HG02588 (cell line): ENCODE measurements around the gene CCDC102B.
"Not testable (repeated sequence)": the region's sequence is repeated elsewhere in the genome, so short reads cannot be mapped to it uniquely, and the experiment has no call there.

Experiments used
- ATAC-seq: cut with Tn5 transposase; IDR thresholded peaks from one replicate; pipeline ENCODE4 v1.9.1; 2021; ENCODE audit warnings: mild to moderate bottlenecking, moderate library complexity; ENCODE audit not compliant: unreplicated experiment

Gene CCDC102B

DNA sequence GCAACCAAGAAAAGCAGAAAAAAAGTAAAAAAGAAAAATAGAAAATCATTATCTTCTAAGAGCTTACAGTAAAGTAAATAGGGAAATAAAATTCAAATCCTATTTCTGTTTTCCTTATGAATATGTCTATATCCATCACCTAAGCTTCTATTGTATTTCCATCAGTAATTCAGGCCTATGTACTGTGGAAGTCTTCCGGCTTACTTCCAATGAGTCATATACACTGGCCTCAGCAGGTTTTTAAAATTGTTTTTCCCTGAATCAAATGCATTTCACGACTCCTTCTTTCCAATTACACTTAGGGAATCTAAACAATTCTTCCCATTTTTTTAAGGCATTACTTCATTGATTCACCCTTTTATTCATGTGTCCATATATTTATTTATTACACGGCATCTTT is 164.7 kb downstream of the CCDC102B start:
- ATAC-seq: no peak

DNA sequence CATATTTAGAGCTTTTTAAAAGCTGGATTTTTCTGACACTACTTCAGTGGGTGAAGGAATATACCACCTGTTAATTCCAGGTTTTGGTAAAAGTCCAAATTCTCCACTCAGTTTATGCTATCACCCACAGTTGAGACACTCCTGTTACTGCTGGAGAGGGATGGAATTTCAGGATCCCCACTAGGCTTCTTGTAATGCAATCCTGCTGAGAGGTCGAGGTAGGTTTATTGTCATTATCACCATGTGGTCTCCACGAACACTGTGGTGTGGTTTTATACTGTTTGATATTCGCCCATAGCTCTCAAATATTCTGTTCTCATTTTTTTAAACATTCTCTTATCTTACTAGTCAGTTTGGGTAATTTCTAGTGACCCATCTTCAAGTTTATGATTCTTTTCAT is 167.9 kb downstream of the CCDC102B start:
- no peak for ATAC-seq

DNA sequence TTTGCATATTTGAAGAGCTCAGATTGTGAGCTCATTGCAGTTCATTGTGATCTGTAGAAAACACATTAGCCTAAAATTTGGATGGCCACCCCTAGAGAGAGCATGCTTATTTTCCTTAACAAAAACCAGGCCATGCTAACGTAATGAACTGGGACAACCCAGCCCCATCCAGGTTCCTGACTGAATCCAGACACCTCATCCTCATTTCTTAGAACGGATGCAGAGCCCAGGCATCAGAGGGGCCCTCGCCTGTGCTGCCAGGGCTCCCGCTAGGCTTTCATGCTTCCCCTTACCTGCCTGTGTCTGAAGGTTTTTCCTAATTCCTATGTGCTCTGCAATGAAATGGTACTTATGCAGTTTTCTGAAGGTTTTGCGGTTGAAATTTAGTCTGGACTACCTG is 171.1 kb downstream of the CCDC102B start:
- ATAC-seq: no peak

DNA sequence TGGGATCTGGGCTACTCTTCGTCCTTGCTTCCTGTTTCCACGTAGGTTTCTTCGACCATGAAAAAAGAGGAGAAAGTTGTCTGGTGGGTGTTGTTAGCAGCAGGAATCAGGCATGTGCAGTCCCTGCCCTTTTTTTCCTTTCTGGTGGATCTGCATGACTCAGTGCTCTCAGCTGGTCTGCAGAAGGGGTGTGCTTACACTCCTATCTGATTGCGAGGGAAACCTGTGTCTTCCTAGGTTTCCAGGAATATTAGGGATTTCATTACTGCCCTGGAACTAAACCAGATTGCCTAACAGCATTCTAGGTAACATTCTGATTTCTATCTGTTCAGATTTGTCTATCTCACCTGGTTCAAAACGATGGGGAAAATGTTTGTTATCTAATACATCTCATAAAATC is 174.3 kb downstream of the CCDC102B start:
- no peak for ATAC-seq

DNA sequence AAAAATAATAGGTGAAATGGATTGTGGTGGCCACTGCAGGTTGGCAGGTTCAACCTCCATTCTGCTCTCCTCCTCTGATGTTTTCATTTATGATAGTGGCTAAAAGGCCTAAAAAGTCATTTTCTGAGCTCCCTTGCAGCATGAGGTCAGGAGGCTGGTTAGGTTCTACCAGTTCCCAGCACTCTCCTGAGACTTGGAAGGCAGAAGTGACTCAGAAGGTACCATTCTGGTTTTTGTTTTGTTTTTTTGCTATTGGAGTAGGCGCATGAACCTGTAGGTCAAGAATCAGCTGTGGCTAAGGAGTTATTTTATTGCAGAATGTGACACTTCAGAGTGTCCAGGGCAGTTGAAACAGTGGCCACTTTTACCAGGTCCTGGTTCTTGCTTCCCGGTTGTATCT is 181.9 kb downstream of the CCDC102B start:
- no peak for ATAC-seq

DNA sequence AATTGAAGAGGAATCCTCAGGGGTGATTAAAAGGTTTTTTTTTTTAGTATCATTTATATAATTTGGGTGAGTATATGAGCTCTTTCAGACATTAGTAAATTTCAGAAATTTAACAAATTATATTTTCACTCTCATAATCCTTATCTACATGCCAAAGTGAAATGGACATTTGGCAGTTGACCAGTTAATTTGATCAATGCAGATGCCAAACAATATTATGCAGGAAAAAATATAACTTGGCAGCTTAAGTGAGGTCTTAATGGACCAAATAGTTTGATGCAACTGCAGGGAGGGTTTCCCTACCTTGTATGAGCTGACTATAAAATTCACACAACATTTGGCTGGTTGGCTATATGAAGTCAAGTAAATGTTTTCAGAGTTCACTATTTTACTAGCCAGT is 185.2 kb downstream of the CCDC102B start:
- no peak for ATAC-seq

DNA sequence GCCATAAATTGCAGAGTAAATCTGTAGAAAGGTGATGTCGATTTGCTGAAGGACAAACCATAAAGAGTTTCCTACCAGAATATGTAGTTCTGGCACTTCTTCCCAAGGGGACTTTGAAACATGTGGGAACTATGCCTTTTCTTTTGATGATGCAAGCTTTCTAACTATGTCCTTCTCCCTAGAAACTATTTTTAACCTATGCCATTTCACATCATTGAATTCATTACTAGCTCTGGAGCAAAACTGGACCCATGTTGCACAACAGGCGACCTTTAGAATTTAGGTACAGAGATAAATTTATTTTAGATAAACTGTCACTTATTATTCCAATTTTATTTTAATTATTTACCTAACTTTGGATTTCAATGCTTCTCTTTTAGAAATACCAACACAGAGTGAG is 186.5 kb downstream of the CCDC102B start:
- no peak for ATAC-seq

DNA sequence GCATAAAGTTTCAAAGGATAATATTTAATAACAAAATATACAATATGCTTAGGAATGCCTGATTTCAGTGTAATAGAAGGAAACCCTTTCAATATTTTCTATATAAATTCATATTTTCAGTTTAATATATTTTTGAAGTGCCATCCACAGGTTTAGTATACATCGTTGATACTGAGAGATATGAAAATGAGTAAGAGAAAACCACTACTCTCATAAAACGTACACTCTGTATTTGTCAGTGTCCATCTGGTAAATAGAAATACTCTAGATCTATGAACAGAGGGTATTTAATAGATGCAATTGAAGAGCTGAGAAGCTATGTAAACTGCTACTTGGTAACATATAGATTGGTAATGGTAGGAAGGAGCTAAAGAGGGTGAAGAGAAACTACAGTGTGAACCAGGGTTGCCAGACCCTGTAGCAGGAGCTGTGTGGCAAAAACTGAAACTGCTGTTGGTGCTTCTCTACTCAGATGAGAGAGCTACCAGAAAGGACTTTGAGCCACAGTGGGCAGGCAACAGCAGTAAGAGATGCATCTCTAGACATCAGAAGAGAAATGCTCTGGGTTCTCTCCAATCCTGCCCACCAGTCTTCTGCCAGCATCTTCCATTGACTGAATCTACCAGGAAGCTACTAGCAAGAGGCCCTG is 187.4 kb downstream of the CCDC102B start:
- peak; percentile 99 for ATAC-seq

DNA sequence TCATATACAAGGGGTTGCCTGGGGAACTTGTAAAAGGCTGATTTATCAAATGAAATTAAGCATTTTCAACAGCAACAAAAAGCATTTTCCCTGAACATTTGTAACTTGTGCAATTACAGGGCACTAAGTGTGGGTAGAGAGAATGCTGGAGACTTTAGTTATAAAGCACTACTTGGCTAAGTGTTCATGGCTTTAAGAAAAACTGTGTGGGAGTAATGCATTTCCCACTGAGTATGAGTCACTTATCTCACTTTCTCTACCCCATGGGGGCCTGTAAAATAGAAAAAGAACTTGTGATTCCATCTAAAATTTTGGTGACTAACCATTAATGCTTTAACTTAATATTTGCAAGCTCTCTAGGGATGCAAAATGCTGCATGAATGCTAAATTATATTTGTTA is 193.4 kb downstream of the CCDC102B start:
- ATAC-seq: peak; percentile 44

DNA sequence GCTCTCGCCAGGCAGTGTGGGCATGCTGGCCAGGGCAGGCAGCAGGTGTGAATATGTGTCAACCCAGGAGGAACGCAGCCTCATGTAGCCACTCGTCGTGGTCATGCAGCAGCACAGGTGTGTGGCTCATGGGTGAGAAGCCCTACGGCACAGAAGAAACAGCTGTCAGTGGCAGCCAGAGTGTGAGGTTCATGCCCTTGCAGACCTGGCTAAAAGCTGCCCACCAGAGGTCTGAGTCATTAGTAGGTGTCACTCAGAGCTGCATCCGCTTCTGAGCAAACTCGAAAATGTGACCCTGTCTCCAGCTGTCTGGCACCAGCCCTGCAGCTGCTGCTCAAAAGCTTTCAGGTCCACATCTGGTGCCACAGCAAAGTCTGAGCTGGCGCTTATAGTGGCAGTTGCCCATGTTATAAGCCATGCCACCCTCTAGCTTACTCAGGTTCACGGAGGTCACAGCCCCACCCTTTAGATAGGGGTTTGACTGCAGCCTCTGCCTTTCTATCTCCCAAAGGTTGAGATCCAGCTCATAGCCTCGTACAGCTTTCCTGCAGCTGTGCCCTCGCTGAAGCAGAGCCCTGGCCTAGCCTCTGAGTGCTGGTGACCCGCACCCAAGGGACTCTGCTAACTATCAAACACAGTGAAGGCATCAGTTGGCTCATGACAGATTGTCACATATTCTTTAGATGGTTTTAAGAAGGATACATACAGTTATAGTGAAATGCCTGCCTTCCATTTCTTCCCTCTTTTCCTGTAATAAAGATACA is 195.0 kb downstream of the CCDC102B start:
- peak; percentile 71 for ATAC-seq

DNA sequence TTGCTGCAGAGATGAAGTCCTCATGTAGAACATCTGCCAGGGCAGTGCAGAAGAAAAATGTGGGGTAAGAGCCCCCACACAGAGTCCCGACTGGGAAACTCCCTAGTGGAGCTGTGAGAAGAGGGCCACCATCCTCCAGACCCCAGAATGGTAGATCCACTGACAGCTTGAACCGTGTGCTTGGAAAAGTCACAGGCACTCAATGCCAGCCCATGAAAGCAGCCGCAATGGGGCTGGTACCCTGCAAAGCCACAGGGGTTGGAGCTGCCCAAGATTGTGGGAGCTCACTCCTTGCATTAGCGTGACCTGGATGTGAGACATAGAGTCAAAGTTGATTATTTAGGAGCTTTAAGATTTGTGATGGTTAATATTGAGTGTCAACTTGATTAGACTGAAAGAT is 197.8 kb downstream of the CCDC102B start:
- ATAC-seq: no peak

DNA sequence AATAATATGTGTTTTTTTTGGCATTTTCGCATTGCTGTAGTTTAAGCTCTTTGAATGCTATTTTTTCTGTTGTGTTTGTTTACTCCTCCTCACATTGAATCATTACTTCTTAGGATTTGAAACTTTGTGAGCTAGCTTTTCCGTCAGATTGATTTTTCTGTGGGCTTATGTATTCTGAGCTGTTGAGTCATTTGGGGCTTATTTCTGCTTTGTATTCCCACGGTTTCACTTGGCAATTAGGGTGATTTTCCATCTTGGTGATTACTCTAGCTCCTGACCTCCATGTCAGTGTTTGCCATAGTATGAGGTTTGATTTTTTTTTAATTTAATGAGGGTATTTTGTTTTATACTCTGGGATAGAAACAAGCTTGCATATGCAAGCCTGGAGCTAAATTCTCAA is 200.0 kb downstream of the CCDC102B start:
- ATAC-seq: no peak

DNA sequence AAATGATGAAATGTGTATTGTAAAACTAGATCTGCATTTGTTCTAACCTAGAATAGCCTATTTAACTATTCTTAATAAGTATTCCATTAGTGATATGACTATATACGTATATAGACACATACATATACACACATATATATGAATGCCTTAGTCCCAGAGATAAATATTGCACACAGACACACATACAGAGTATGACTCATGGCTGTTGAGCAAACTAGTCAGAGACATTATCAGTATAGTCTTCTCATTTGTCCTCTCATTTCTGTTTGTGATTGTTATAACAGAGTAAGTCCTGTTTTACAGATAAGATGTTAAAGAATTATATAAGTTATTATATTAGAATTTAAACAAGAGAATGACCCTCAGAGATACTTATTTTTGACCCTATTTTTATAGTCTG is 202.5 kb downstream of the CCDC102B start:
- ATAC-seq: no peak

DNA sequence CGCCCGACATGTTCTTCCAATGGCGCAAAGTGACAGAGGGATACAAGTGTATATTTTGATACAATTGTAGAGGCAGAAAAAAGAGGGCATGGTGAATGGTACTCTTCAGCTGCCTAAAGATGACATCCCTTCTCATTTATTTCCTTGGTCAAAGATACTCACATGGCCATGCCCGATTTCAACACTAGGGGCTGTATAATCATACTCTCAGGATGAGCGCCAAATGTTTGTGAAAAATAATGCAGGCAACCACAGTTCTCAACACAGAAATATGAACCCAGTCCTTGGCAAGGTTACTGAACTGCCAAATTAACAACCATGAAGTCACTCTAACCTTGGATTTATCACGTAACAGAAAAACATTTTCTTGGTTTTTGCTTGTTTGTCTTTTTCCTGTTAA is 204.4 kb downstream of the CCDC102B start:
- ATAC-seq: no peak

DNA sequence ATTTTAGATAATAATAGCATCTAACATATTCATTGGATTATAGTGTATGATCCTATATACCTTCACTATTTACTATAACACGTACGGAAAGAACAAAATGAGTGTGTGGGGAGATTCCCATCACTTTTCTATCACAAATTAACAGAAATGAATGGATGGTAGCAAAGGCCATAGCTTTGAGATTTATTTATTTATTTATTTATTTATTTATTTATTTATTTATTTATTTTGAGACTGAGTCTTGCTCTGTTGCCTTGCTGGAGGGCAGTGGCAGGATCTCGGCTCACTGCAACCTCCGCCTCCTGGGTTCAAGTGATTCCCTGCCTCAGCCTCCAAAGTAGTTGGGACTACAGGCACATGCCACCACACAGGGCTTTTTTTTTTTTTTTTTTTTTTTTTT is 208.3 kb downstream of the CCDC102B start:
- not testable (repeated sequence) for ATAC-seq

DNA sequence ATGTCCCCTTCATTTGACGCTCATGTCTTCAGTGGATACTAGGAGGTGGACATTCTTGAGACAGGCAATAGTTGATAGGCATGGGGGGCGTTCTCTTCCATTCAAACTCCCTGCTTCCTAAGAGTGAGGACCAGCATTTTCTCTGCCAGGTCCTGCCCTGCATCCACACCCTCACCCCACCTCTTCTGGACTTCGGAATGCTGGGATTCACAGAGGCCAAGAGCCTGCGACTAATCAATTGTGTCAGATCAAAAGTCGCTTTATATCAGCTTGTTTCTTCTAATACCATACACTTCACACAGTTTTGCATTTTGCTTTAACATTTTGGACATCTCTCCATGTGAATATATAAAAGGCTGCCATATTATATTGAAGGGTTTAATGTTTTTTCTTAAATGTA is 210.7 kb downstream of the CCDC102B start:
- ATAC-seq: no peak

DNA sequence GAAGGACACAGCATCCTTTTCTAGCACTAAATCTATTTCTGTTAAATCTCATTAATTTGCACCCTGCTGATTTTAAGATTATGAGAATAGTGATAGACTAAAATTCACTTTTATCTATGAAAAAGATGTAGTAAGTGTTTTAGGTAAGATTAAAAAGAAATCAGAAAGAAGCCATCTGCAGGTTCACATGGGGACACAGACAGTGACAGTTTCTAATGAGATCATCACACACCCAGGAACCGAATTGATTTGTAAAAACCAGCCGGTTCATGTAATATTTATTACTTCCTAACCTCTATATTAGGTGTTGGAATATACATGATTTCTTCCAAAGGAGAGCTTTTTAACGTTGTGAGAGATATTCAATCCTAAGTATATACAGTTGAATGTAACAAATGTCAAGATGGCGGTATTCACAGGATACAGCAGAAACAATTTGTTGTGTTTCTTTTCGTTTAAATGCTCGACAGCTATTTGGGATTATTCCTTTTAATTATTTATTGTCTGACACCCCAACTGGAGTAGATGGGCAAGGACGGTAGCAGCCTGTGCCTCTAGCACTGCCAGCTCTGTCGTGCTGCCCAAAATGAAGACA is 223.4 kb downstream of the CCDC102B start:
- no peak for ATAC-seq

DNA sequence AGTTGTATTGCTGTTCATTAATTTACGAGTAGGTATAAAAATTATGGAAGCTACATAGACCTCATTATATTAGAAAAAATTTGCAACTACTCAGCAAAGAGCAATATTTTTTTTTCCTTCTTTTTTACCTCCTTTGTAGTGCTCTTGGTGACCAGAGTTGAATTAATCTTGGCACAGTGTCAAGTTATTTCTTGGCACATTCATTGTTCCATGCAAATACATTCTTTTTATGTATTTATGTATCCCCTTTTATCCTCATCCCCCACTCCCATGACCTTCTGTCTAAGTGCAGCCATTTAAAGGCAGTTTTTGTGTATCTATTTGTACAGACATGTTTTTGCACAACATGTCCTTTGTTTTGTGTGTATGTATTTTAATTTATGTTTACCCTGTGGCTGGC is 224.5 kb downstream of the CCDC102B start:
- no peak for ATAC-seq

DNA sequence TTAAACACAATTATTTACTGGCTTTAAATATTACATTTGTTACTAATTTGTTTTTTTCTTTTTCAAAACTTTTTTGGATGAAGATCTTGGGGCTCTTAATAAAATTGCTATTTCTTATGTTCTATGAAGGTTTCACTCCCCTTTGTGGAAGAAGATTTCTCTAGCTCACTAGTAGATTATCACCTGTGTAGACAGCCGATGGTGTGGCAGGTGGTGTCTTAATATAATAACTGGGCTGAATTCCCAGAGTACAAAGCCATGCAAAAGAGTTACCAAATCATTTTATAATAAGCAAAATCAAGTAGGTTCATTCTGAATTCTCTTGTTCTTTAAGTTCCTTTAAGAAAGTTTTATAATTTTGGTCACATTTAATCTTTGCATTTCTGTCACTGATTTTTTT is 233.7 kb downstream of the CCDC102B start:
- no peak for ATAC-seq

DNA sequence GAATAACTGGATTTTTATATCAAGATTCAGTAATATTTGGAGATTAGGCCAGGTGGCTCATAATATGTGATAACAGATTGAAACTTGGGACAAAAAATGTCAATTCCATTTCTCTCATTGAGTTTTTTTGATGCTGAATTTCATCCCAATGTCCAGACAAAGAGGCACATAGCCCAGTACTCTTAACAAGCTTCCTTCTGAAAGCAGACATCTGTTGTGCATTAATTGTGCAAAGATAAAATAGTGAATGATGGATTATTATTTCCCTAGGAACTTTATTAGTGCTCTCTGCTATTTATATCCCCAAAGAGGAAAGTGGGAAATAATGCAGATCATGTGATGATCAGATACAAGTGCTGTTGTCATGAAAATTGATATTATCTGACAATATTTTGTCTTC is 234.1 kb downstream of the CCDC102B start:
- no peak for ATAC-seq

DNA sequence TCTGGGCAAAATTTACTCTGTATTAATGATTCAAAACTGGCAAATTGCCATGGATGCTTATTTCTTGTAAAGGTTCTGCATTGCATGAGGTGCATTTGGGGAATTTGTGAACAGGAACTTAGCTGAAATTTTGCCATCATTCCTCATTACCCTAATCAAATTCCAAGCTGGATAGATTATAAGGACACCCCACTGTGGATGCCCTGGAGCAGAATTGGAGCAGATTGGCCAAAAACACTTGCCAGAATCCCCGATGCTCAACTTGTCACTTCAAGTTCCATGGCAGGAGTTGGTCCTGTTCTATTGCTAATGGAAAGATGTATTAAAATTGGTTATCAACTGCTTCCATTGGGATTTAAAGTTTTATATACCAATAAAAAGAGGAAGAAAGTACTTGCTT is 237.9 kb downstream of the CCDC102B start:
- ATAC-seq: no peak

DNA sequence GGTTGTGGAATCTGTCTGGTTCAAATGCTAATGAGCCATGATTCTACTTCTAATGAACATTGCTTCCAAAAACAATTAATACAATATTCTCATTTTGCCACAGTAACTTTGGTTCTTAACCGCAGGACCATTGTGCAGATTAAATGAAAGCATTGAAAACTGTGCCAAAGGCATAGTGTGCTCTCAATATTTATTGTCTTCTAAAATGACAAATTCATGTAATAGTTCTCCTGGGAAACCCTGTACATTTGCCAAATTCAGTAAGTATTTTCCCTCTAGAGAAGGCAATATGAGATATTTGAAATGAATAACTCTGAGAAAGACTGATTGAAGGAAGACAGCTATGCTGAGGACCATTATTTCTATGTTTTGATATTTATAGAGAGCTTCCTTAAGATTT is 246.3 kb downstream of the CCDC102B start:
- no peak for ATAC-seq
